Stimulated activated CD4-positive, alpha-beta T cell treated with anti-CD3 and anti-CD28 coated beads, TNF-alpha, amount 100 ng/mL, for 4 hours (primary cell): ENCODE measurements around the gene OR10K1.
A peak's percentile ranks its signal among the peaks of the same experiment; 100 is the strongest.
"Not testable (repeated sequence)": the region's sequence is repeated elsewhere in the genome, so short reads cannot be mapped to it uniquely, and the experiment has no call there.

Experiments used
- DNase-seq, 3 experiments: peaks; one replicate each; pipeline ENCODE4 v3.0.0-alpha.2; 2020; ENCODE audit warnings: low read depth in 3 of 3

The OR10K1 gene, protein sequence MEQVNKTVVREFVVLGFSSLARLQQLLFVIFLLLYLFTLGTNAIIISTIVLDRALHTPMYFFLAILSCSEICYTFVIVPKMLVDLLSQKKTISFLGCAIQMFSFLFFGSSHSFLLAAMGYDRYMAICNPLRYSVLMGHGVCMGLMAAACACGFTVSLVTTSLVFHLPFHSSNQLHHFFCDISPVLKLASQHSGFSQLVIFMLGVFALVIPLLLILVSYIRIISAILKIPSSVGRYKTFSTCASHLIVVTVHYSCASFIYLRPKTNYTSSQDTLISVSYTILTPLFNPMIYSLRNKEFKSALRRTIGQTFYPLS

DNA sequence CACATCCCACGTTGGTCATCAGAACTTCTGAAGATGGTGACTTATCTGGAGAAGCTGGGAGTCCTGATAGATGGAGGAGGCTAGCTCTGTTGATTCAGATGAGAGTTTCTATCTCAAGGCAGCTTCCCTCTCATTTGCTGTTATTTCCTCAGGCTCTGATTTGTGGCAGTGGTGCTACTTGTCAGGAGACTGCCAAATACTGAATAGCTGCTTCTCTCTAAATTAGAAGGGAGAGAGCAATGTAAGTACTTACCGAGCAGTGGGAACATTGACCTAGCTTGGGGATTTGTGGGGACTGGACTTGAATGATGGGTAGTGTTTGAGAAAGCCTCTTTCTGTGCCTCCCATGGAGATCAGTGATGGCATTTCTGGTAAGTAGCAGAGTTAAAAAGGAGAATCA lies at the start of gene OR10K1:
TSS of gene OR10K1 (plus strand) at position 301 of the 400 bp plus-strand sequence. CDS start 3,728 bp downstream, outside the sequence.
- DNase-seq, result no peak

GRCh38 chr1:158414651-158415345 lies 46.8 kb upstream of the OR10K1 start:
- DNase-seq, result no peak

- no peak for DNase-seq
These were observed 44.0 kb upstream of the OR10K1 start for GRCh38 chr1:158417586-158417985.

GRCh38 chr1:158422212-158422611 lies 39.4 kb upstream of the OR10K1 start:
- DNase-seq, result no peak

GRCh38 chr1:158425027-158425426 lies 36.6 kb upstream of the OR10K1 start:
- DNase-seq, result no peak

- no peak for DNase-seq
These were observed 35.5 kb upstream of the OR10K1 start, which contains the start of gene OR10K2 for GRCh38 chr1:158426137-158426536. Gene OR10K2, minus strand, starts transcription at chr1:158426237. Its CDS starts 5,371 bp downstream, at chr1:158420866.

- DNase-seq, result not testable (repeated sequence)
These were observed 31.5 kb upstream of the OR10K1 start for GRCh38 chr1:158430163-158430562.

DNA sequence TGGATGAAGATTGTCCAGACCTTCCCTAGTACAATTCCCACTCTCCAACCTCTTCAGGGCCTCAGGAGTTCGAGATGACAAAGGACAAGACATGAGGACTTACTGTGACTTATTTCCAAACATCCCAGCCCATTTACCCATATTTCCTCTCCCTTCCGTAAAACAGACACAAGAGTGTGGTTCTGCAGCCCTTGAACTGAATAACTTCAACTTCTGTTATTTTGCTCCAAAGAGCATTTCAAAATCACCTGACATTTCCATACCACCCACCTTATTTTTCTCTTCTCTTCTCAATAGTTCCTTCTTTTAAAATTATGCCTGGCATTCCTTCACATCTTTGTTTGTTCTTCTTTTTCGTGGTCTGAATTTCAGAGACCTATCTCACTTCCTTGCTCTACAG lies 26.9 kb upstream of the OR10K1 start:
- DNase-seq, result no peak

DNA sequence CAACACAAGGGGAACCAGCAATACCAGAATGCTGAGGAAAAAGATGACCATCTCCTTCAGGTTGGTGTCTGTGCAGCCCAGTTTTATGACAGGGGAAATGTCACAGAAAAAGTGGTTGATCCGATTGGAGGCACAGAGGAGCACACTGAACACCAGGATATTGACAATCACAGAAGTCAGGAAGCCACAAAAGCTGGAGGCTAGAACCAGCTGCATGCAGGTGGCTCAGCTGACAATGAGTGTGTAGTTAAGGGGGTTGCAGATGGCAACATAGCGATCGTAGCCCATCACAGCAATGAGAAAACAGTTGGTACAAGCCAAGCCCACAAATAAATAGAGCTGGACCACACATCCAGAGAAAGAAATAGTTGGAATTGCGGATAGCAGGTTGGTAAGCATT lies 16.3 kb upstream of the OR10K1 start:
- DNase-seq, result no peak

DNA sequence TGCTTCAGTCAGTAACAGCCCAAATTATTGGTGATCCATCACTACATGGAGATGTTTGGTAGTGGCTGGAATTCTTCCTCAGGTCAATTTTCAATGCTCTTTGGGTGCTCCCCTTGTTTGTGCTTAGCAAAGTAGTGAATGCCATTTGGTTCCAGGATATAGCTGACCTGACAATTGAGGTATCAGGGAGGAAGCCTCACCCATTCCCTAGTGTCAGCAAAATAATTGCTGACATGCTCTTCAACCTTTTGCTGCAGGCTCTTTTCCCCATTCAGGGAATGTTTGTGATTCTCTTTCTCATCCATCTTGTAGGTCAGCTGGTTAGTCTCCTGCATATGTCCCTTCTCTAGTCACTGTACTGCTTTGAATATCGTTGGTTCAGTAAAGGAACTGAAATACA lies 7.1 kb upstream of the OR10K1 start:
- no peak for DNase-seq

- DNase-seq, result no peak
These were observed 4.4 kb upstream of the OR10K1 start for GRCh38 chr1:158457246-158457645.

DNA sequence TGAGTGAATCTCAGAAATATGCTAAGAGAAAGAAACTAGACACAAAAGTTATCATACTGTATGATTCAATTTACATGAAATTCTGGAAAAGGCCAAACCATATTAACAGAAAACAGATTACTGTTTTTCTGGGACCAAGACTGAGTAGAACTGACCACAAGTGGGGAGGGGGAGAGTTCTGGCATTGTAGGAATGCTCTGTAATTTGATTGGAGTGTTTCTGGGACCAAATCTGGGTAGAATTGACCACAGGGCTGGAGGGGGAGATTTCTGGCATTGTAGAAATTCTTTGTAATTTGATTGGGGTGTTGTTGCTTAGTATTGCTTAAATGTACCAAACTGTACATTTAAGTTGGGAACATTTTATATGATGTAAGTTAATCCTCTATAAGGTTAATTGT lies 3.4 kb upstream of the OR10K1 start:
- DNase-seq, result no peak

GRCh38 chr1:158471920-158472319 lies 10.3 kb downstream of the OR10K1 start, which contains the start of gene OR10R2:
Gene OR10R2, plus strand, starts transcription at chr1:158472220. Its CDS starts 106 bp downstream, at chr1:158472326.
- no peak for DNase-seq

DNA sequence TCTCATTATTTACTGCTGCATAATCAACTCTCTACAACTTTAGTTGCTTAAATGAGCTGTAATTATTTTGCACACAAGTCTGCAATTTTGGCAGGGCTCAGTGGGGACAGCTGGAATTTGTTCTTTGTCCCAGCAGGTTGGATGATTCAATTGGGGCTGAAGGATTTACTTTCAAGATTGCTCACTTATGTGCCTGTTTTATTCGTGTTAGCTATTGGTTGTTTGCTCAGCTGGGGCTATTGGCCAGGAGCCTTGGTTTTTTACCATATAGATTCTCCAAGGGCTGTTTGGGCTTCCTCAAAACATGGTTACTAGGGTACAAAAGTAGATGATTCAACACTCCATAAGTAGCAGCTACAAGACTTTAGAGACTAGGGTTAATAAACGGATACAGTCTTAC lies 23.8 kb downstream of the OR10K1 start:
- DNase-seq, result no peak

- DNase-seq, result no peak
These were observed 29.7 kb downstream of the OR10K1 start for GRCh38 chr1:158491316-158491715.

GRCh38 chr1:158493054-158493453 lies 31.4 kb downstream of the OR10K1 start:
- no peak for DNase-seq

DNA sequence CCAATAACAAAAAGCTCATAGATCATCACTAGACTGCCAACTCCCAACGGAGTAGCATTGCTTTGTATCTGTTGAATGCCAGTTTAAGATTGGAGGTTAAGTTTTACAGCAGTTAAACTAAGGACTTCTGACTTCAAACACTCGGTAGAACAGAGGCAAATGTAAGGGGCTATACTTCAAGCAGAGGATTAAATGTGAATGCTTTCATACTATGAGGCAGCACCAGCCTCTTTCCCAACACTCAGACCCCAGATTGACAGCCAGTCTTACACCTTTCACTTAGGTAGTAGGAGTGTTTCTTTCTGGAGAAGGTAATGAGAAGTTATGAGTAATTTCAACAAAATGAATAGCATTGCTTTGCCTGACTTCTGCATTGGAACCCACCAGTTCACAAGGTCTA lies 33.2 kb downstream of the OR10K1 start:
- no peak for DNase-seq

DNA sequence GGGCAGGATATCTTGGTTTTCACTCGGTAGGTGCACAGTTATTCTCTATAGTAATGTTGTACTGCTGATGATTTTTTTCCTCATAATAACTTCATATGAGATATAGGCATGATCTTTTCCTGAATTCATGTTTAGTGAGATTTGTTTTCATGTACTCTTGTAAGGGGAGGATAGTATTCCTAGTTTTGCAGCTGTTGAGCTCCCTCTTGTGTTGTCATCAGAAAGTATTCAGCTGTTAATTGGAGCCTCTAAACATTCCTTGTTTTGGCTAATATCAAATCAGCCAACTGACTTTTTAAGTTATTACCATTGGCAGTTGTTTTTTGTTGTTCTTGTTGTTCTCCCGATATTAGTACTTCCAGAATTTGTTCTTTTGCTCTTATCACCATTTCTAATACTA lies 34.7 kb downstream of the OR10K1 start:
- DNase-seq, result no peak

DNA sequence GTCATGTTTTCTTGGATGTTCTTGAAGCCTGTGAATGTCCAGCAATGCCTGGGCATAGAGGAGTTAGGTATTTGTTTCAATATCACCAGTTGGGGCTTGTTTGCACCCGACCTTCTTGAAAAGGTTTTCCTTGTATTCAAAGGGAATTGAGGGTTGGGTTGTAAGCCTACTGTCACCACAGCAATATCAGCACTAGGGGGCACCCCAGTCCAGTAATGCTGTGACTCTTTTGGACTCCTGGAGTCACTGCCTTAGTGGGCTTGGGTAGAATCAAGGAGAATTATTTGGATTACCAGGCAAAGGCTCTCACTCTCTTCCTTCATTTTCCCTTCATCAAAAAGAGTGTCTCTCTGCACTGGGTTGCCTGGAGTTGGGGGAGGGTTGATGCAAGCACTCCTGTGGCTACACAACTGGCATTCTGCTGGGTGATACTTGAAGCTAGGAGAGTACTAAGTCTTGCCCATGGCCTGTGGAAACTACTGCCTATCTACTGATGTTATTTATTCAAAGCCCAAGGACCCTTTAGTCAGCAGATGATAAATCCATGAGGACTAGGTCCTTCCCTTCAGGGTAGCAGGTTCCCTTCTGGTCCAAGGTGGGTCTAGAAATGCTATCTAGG lies 44.8 kb downstream of the OR10K1 start:
- DNase-seq, result peak in 1 of 3 experiments; percentile 1

- DNase-seq, result no peak
These were observed 45.9 kb downstream of the OR10K1 start for GRCh38 chr1:158507511-158507910.

DNA sequence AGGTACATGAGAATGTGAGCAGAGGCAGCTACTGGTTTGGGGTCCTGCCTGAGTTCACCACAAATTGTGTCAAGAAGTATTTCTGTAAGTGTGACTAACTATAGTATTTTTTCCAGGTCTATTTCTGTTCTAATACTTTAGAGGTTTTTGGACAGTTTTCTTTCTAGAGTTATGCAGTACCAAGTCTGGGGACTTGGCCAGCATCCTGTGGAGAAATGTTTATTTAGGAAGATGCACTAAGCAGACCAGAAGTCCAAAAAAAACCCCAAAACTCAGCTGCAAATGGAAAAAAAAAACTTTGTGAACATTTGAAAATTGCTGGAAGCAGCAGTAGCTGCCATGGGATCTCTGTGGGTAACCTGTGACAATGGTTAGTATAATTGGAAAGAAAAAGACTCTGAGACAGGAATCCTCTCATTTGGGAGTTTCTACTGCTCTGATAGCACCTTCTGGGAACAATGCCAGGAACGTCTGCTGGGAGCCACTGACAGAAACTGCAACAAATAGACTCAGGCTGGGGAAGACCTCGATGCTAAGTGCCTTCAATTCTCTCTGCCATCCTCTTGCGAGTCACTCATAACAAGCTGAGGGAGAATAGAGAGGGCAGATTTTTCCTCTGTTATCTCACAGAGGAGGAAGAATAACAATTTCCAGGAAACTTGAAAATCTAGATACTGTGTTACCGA lies 48.0 kb downstream of the OR10K1 start:
- DNase-seq, result no peak

GRCh38 chr1:158516966-158517365 lies 55.3 kb downstream of the OR10K1 start:
- no peak for DNase-seq
